ENCODE results near the gene IL10RB.
A peak's percentile ranks its signal among the peaks of the same experiment; 100 is the strongest.

IL10RB gene

GRCh38 chr21:33289199-33289819 is 23.1 kb downstream of the IL10RB start:
- Mint-ChIP-seq H3K4me1 (peaks cover 30% of the 10 kb centered on the region), H3K27ac (no peak overlapping the region), H3K9me3 (no peaks in the 10 kb centered on the region), H3K27me3 (ENCODE audit: low read depth, poor library complexity) (peaks cover 7% of the 10 kb centered on the region), H3K4me3 (no peak overlapping the region), H3K36me3 (ENCODE audit: low read depth) (peaks cover 3% of the 10 kb centered on the region)
- DNase-seq: no peak
- TF ChIP-seq CTCF (IDR thresholded peaks at IDR 0.05): no peak

GRCh38 chr21:33290441-33290840 is 24.3 kb downstream of the IL10RB start:
- DNase-seq: no peak
- H3K27me3 Mint-ChIP-seq (ENCODE audit: low read depth, poor library complexity): peaks cover 7% of the 10 kb centered on the region
- peaks cover 27% of the 10 kb centered on the region for H3K4me1 Mint-ChIP-seq
- no peak overlapping the region for H3K4me3 Mint-ChIP-seq
- no peaks in the 10 kb centered on the region for H3K9me3 Mint-ChIP-seq
- TF ChIP-seq CTCF (IDR thresholded peaks at IDR 0.05): no peak
- no peak overlapping the region for H3K27ac Mint-ChIP-seq
- H3K36me3 Mint-ChIP-seq (ENCODE audit: low read depth): no peaks in the 10 kb centered on the region

- TF ChIP-seq CTCF (IDR thresholded peaks at IDR 0.05): no peak
- H3K9me3 Mint-ChIP-seq: no peaks in the 10 kb centered on the region
- H3K27ac Mint-ChIP-seq: no peak overlapping the region
- no peaks in the 10 kb centered on the region for H3K36me3 Mint-ChIP-seq (ENCODE audit: low read depth)
- no peak for DNase-seq
- peaks cover 15% of the 10 kb centered on the region for H3K4me1 Mint-ChIP-seq
- H3K27me3 Mint-ChIP-seq (ENCODE audit: low read depth, poor library complexity): peaks cover 7% of the 10 kb centered on the region
- no peak overlapping the region for H3K4me3 Mint-ChIP-seq
Measured at GRCh38 chr21:33291686-33292085, 25.5 kb downstream of the IL10RB start.

- no peak for TF ChIP-seq CTCF (IDR thresholded peaks at IDR 0.05)
- no peak overlapping the region for H3K4me3 Mint-ChIP-seq
- no peaks in the 10 kb centered on the region for H3K36me3 Mint-ChIP-seq (ENCODE audit: low read depth)
- no peaks in the 10 kb centered on the region for H3K9me3 Mint-ChIP-seq
- peaks cover 10% of the 10 kb centered on the region for H3K4me1 Mint-ChIP-seq
- DNase-seq: no peak
- H3K27me3 Mint-ChIP-seq (ENCODE audit: low read depth, poor library complexity): peaks cover 3% of the 10 kb centered on the region
- H3K27ac Mint-ChIP-seq: no peak overlapping the region
Measured at GRCh38 chr21:33292724-33293123, 26.6 kb downstream of the IL10RB start.

- no peak for DNase-seq
- Mint-ChIP-seq H3K4me1 (peaks cover 10% of the 10 kb centered on the region), H3K9me3 (no peaks in the 10 kb centered on the region), H3K27me3 (ENCODE audit: low read depth, poor library complexity) (peaks cover 3% of the 10 kb centered on the region), H3K36me3 (ENCODE audit: low read depth) (peaks cover 4% of the 10 kb centered on the region), H3K4me3 (no peak overlapping the region), H3K27ac (peak overlapping the region; percentile 68)
- TF ChIP-seq CTCF (IDR thresholded peaks at IDR 0.05): no peak
Measured at GRCh38 chr21:33293136-33293535, 27.0 kb downstream of the IL10RB start.

GRCh38 chr21:33293811-33294216 is 27.6 kb downstream of the IL10RB start:
- Mint-ChIP-seq H3K4me1 (peaks cover 10% of the 10 kb centered on the region), H3K36me3 (ENCODE audit: low read depth) (peaks cover 4% of the 10 kb centered on the region), H3K27me3 (ENCODE audit: low read depth, poor library complexity) (peaks cover 2% of the 10 kb centered on the region), H3K4me3 (no peak overlapping the region), H3K9me3 (no peaks in the 10 kb centered on the region), H3K27ac (peak overlapping the region; percentile 6)
- DNase-seq: no peak
- TF ChIP-seq CTCF (IDR thresholded peaks at IDR 0.05): no peak

Data from nephron progenitor cell (in vitro differentiated cells).